ENCODE data around the gene DGKB. TPM values are rescaled to one million over a fixed set of nuclear protein-coding genes. Genes with fewer than 3 reads are reported as not detected.

Gene DGKB
- total RNA-seq, 2 donors from 2014 or later: not detected

DNA sequence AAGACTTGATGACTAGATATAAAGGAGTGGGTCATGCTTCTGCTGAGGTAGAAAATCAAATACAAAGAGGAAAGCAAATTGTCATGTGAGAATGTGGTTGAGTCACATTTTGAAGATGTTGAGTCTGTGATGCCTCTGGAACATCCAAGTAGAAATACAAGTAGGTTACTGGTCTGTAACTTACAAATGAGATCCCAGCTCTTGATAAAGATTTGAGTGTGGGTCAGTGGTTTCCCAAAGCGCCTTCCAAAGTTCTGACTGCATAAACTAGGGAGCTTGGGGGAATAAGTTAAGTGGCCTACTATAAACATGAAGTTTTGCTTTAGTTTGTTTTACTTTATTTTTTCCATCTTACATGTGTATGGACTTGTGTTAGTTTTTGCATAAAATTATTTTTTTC lies 768.8 kb downstream of the DGKB start:
- H3K4me1 Mint-ChIP-seq: no peaks in the 10 kb centered on the region
- no peak overlapping the region for H3K4me3 Mint-ChIP-seq
- no peaks in the 10 kb centered on the region for H3K36me3 Mint-ChIP-seq (ENCODE audit: low read depth)
- H3K9me3 Mint-ChIP-seq: no peaks in the 10 kb centered on the region
- no peak for ATAC-seq (replicated peaks)
- H3K27me3 Mint-ChIP-seq: no peaks in the 10 kb centered on the region
- H3K27ac Mint-ChIP-seq: no peak overlapping the region

GRCh38 chr7:14125998-14126397 lies 776.6 kb downstream of the DGKB start:
- ATAC-seq (replicated peaks): no peak
- peaks cover 3% of the 10 kb centered on the region for H3K27me3 Mint-ChIP-seq

DNA sequence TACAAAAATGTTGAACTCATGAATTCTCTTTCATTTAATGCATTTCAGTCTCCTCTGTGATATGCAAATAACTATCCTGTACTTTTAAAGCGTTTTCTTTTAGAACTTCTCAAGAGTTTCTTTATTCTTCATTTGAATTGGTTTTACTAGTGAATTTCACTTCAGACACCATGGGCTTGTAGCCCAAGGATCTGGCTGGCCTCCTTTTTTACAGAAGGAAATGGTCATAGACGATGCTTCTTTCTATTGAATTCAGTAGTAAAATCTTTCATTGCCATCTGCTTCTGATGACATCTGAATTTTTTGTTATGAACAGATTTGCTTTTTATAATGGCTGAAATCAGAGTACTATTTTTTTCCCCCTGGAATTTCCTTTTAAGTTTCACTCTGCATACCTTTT lies 777.8 kb downstream of the DGKB start:
- Mint-ChIP-seq H3K9me3 (no peaks in the 10 kb centered on the region), H3K27ac (no peak overlapping the region), H3K4me3 (no peak overlapping the region), H3K36me3 (ENCODE audit: low read depth) (no peaks in the 10 kb centered on the region), H3K27me3 (peaks cover 3% of the 10 kb centered on the region), H3K4me1 (no peaks in the 10 kb centered on the region)
- ATAC-seq (replicated peaks): no peak

More at GRCh38 chr7:14125998-14126397, 776.6 kb downstream of the DGKB start:
- H3K27ac Mint-ChIP-seq: no peak overlapping the region
- no peaks in the 10 kb centered on the region for H3K4me1 Mint-ChIP-seq
- no peaks in the 10 kb centered on the region for H3K9me3 Mint-ChIP-seq
- H3K4me3 Mint-ChIP-seq: no peak overlapping the region
- H3K36me3 Mint-ChIP-seq (ENCODE audit: low read depth): no peaks in the 10 kb centered on the region

GRCh38 chr7:14123923-14124322 lies 778.6 kb downstream of the DGKB start:
- ATAC-seq (replicated peaks): no peak

GRCh38 chr7:14115701-14116100 lies 786.9 kb downstream of the DGKB start:
- H3K4me1 Mint-ChIP-seq: no peaks in the 10 kb centered on the region
- ATAC-seq (replicated peaks): no peak
- H3K4me3 Mint-ChIP-seq: no peak overlapping the region
- H3K27ac Mint-ChIP-seq: no peak overlapping the region
- peaks cover 5% of the 10 kb centered on the region for H3K27me3 Mint-ChIP-seq
- peaks cover 5% of the 10 kb centered on the region for H3K9me3 Mint-ChIP-seq
- no peaks in the 10 kb centered on the region for H3K36me3 Mint-ChIP-seq (ENCODE audit: low read depth)

More at GRCh38 chr7:14123923-14124322, 778.6 kb downstream of the DGKB start:
- H3K4me3 Mint-ChIP-seq: no peak overlapping the region
- no peaks in the 10 kb centered on the region for H3K4me1 Mint-ChIP-seq
- no peak overlapping the region for H3K27ac Mint-ChIP-seq
- H3K9me3 Mint-ChIP-seq: no peaks in the 10 kb centered on the region
- H3K27me3 Mint-ChIP-seq: peaks cover 3% of the 10 kb centered on the region
- H3K36me3 Mint-ChIP-seq (ENCODE audit: low read depth): no peaks in the 10 kb centered on the region

DNA sequence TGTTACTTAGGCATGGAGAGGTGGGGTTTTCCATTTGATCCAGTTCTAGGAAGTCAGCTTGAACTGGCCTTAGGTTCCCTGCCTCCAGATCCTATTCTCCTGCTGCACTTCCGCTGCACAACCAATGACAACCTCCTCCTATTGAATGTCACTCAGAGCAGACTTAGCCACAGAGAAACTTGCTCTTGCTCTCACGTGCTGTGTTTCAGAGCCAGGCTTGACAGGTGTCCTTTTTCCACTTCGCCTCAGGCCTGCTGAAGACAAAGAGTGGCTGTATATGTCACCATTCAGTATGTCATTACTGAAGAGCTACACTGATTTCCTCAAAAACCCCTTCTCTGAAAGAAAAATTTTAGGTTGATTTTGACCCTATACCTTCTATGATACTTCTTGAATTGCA lies 797.7 kb downstream of the DGKB start:
- no peaks in the 10 kb centered on the region for H3K27me3 Mint-ChIP-seq
- H3K4me3 Mint-ChIP-seq: no peak overlapping the region
- no peak overlapping the region for H3K27ac Mint-ChIP-seq
- H3K9me3 Mint-ChIP-seq: no peaks in the 10 kb centered on the region
- H3K4me1 Mint-ChIP-seq: no peaks in the 10 kb centered on the region
- no peak for ATAC-seq (replicated peaks)
- H3K36me3 Mint-ChIP-seq (ENCODE audit: low read depth): no peaks in the 10 kb centered on the region

GRCh38 chr7:14096159-14096558 lies 806.4 kb downstream of the DGKB start:
- no peak overlapping the region for H3K4me3 Mint-ChIP-seq
- no peaks in the 10 kb centered on the region for H3K27me3 Mint-ChIP-seq
- no peaks in the 10 kb centered on the region for H3K36me3 Mint-ChIP-seq (ENCODE audit: low read depth)
- H3K9me3 Mint-ChIP-seq: no peaks in the 10 kb centered on the region
- ATAC-seq (replicated peaks): no peak
- no peak overlapping the region for H3K27ac Mint-ChIP-seq
- no peaks in the 10 kb centered on the region for H3K4me1 Mint-ChIP-seq

- Mint-ChIP-seq H3K27me3 (no peaks in the 10 kb centered on the region), H3K36me3 (ENCODE audit: low read depth) (no peaks in the 10 kb centered on the region), H3K4me3 (no peak overlapping the region), H3K27ac (no peak overlapping the region), H3K9me3 (no peaks in the 10 kb centered on the region), H3K4me1 (no peaks in the 10 kb centered on the region)
- ATAC-seq (replicated peaks): no peak
These were observed 807.2 kb downstream of the DGKB start for GRCh38 chr7:14095233-14095950.
